Ascending aorta (tissue), 2 donors: ENCODE data around the gene ESRRA. TPM values are rescaled to one million over a fixed set of nuclear protein-coding genes. Genes with fewer than 3 reads are reported as not detected.
A peak's percentile ranks its signal among the peaks of the same experiment; 100 is the strongest.

Source experiments
- DNase-seq, 2 donors: peaks; one replicate each; pipeline ENCODE4 v3.0.0-alpha.2; 2019; ENCODE audit warnings: low spot score in 2 of 2
- H3K27ac ChIP-seq, 2 donors: fragments of 200-600 bp; sonication (generic); one replicate each; pipeline ENCODE4 v1.5.1; 2016 to 2017; ENCODE audit warnings: mild to moderate bottlenecking in 1 of 2
- H3K27me3 ChIP-seq: fragments of 200-600 bp; sonication (generic); one replicate; pipeline ENCODE4 v1.5.1; 2017
- H3K36me3 ChIP-seq, 2 donors: fragments of 200-600 bp; sonication (generic); one replicate each; pipeline ENCODE4 v1.5.1; 2016
- H3K4me1 ChIP-seq, 2 donors: fragments of 200-600 bp; sonication (generic); one replicate each; pipeline ENCODE4 v1.5.1; 2016 to 2017; ENCODE audit warnings: mild to moderate bottlenecking in 1 of 2
- H3K4me3 ChIP-seq, 2 donors: fragments of 200-600 bp; sonication (generic); one replicate each; pipeline ENCODE4 v1.5.1; 2016 to 2017; ENCODE audit warnings: mild to moderate bottlenecking in 1 of 2
- H3K9me3 ChIP-seq, 2 donors: fragments of 200-600 bp; sonication (generic); one replicate each; pipeline ENCODE4 v1.5.1; 2016
- CTCF ChIP-seq, 3 experiments: fragments of 200-600 bp in 2 of 3; fragments of 450-650 bp in 1 of 3; sonication (generic) in 2 of 3; IDR thresholded peaks; one replicate each; pipeline ENCODE4 v1.5.1; 2016 to 2019; ENCODE audit warnings: antibody characterized with exemption in 3 of 3, mild to moderate bottlenecking in 1 of 3, moderate library complexity in 1 of 3
- intact Hi-C: fragments of 100-400 bp; cut with DNase I; formaldehyde crosslinking; loops from one replicate; pipeline ENCODE4 v1.15.1; 2023
- total RNA-seq: library from RNA; depleted of rRNA; stranded (reverse); fragments of >200 nt; gene quantifications from one replicate; pipeline ENCODE4 v1.1.0, GENCODE V29; 2016

The ESRRA gene
- total RNA-seq, 1 donor from 2014 or later: 53.4 TPM

DNA sequence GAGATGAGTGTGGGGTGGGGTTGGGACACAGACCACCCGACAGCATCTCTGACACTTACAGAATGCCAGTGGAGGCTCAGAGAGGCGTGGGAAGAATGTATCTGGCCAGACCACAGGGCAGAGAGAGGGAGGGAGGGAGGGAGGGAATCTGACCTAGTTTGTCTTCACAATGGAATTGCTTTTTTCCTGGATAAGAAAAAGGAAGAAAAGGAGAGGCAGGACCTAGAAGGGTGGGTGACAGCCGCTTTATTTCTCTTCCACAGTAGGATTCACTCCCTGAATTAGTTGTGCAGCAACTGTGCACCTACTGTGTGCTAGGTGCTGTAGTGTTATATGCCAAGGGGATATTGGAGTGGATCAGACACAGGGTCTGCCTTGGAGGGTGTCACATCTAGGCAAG, 10.6 kb upstream of the ESRRA start:
- no peak for DNase-seq
- no peaks in the 10 kb centered on the region for H3K36me3 ChIP-seq
- H3K27me3 ChIP-seq: peaks cover 22% of the 10 kb centered on the region
- no peak for TF ChIP-seq CTCF (IDR thresholded peaks at IDR 0.05)
- no peak overlapping the region for H3K27ac ChIP-seq
- intact Hi-C loops: no loop called here
- H3K4me1 ChIP-seq: peaks cover 7 to 13% of the 10 kb centered on the region in 2 donors
- no peaks in the 10 kb centered on the region for H3K9me3 ChIP-seq
- no peak overlapping the region for H3K4me3 ChIP-seq

- no peak for TF ChIP-seq CTCF (IDR thresholded peaks at IDR 0.05)
- H3K27ac ChIP-seq: no peak overlapping the region
- H3K4me1 ChIP-seq: peaks cover 17 to 23% of the 10 kb centered on the region in 2 donors
- no peaks in the 10 kb centered on the region for H3K9me3 ChIP-seq
- intact Hi-C loops: no loop called here
- no peak overlapping the region for H3K4me3 ChIP-seq
- DNase-seq: no peak
- peaks cover 19% of the 10 kb centered on the region for H3K27me3 ChIP-seq
- no peaks in the 10 kb centered on the region for H3K36me3 ChIP-seq
Observed at GRCh38 chr11:64295760-64296159, 9.6 kb upstream of the ESRRA start.

DNA sequence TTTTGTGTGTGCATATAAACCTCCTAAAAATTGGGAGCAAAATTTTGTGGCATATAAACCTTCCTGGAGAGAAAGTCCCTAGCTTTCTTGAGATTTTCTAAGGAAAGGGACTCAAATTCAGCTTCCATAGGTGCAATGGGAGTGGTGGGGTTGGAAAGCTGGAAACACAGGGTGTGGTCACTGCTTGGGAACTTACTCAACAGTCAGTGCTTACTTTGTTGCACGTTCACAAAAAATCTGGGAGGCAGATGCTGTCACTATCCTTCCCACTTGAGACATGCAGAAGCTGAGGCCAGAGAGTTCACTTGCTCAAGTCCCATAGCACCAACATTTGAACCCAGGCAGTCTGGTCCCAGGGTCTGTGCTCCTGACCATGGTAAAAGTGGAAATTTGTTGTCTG, 9.1 kb upstream of the ESRRA start:
- Histone ChIP-seq H3K4me3 (no peak overlapping the region), H3K9me3 (no peaks in the 10 kb centered on the region), H3K27ac (no peak overlapping the region), H3K27me3 (peaks cover 14% of the 10 kb centered on the region), H3K36me3 (no peaks in the 10 kb centered on the region), H3K4me1 (peaks cover 17 to 25% of the 10 kb centered on the region in 2 donors)
- intact Hi-C loops: no loop called here
- no peak for DNase-seq
- TF ChIP-seq CTCF (IDR thresholded peaks at IDR 0.05): no peak

GRCh38 chr11:64296830-64297698, 8.3 kb upstream of the ESRRA start:
- H3K9me3 ChIP-seq: no peaks in the 10 kb centered on the region
- H3K27me3 ChIP-seq: peaks cover 12% of the 10 kb centered on the region
- no peak for DNase-seq
- H3K4me1 ChIP-seq: peaks cover 13 to 22% of the 10 kb centered on the region in 2 donors
- no peak overlapping the region for H3K4me3 ChIP-seq
- intact Hi-C loops: no loop called here
- no peaks in the 10 kb centered on the region for H3K36me3 ChIP-seq
- H3K27ac ChIP-seq: no peak overlapping the region
- no peak for TF ChIP-seq CTCF (IDR thresholded peaks at IDR 0.05)

DNA sequence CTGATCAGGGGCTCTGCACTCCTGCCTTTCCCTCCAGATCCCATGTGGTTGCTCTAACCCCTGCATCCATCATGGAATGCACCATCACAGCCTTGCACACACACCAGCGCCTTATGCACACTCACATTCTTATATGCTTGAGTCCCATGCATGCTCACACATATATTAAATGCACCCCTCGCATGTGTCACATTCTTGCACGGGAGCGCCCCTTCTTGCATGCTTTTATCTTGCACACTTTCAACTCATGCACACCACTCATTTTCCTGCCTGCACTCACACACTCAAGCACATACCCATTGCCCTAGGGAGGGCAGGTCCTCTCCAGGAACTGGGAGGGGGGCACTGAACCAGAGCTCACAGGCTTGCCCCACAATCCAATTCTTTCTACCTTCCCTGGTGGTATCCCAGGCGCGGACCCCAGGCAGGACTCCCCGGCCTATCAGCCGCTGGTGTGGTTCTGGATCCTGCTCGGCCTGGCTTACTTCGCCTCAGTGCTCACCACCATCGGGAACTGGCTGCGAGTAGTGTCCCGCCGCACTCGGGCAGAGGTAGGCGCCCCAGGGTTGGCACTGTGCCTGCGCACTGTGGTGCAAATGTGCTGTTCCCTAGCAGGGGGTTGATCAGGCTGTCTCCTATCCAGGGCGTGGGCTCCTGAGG, 7.5 kb upstream of the ESRRA start:
- peak in 1 of 2 donors; percentile 64 for DNase-seq
- peaks cover 11 to 15% of the 10 kb centered on the region in 2 donors for H3K4me1 ChIP-seq
- intact Hi-C loops: no loop called here
- no peak for TF ChIP-seq CTCF (IDR thresholded peaks at IDR 0.05)
- H3K9me3 ChIP-seq: no peaks in the 10 kb centered on the region
- H3K27me3 ChIP-seq: peaks cover 9% of the 10 kb centered on the region
- H3K27ac ChIP-seq: no peak overlapping the region
- H3K36me3 ChIP-seq: no peaks in the 10 kb centered on the region
- no peak overlapping the region for H3K4me3 ChIP-seq
